SK-MEL-5 (cell line): ENCODE results near the gene TNS1. TPM values are rescaled to one million over a fixed set of nuclear protein-coding genes. Genes with fewer than 3 reads are reported as not detected.

Source experiments
- DNase-seq: peaks from one replicate; pipeline ENCODE4 v3.0.0-alpha.2; 2016; ENCODE audit warnings: low read depth, low spot score
- in situ Hi-C: cut with HindIII; loops from 2 replicates; pipeline ENCODE4 v1.10.0; 2016; ENCODE audit warnings: low sequenced_read_pairs, high pct_unique_total_duplicates, low pct_unique_long_range_greater_than_20kb
- total RNA-seq: library from RNA; depleted of rRNA; stranded (reverse); fragments of >200 nt; shearing (Covaris generic); gene quantifications from 2 replicates; pipeline ENCODE4 v1.2.3, GENCODE V29; 2014

TNS1 gene
- total RNA-seq, 1 experiment from 2014 or later: 2.2 TPM

DNA sequence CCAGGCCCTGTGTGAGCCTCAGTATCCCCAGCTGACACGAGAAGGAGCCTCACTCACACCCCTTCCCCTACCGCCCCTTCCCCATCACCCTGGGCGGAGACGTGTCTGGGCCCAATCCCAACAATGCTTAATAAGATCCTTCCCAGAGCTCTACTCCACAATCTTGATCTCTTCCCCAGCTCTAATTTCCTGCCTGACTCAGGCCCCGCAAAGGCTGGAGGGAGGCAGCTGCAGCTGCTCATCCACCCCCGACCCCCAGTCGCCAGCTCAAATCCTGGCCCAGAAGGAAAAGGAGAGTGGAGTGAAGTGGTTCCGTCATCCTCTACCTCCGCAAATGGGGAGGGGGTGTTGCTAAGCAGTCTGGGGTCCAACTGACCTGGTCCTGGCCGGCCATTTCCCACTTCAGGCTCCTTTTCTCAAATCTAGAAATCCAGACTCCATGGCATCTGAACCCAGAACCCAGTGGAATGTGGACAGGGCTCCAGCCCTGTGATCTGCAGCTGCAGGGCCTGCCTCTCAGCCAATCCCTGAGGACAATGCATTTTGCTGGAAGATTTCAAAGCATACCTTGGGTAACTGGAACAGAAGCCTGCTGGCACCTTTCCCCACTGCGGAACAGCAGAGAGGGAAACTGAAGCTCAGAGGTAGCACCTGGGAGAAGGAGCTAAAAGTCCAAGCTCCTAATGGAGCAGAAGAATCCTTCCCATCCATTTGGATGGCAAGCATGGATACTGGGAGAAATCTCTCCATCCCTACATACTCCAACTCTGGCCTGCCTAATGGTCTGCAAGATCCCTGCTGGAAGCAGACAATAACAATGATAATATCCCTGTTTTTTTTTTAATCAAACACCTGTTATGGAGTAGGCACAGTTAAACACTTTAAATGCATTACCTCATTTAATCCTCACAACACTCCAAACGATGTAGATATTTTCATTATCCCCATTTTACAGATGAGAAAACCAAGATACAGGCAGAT lies 5.6 kb upstream of the TNS1 start:
- in situ Hi-C loops: no loop called here
- DNase-seq: no peak

DNA sequence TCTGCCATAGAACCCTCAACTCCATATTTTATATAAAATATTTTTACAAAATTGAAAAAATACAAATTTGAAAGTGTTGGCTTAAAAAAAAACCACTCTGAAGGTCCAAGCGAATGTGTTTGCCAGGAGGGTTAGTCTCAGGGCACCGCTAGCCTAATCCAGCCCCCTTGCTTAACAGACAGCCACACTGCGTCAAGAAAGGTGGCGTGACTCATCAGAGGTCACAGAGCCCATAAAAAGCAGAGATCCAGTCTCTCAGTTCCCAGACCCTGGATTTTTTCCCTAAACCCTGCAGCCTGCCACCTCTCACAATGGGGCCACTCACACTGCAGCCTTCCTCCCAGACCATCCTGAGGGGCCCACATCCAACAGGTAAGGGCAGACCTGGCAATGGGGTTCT lies 3.9 kb upstream of the TNS1 start:
- in situ Hi-C loops: no loop called here
- no peak for DNase-seq

DNA sequence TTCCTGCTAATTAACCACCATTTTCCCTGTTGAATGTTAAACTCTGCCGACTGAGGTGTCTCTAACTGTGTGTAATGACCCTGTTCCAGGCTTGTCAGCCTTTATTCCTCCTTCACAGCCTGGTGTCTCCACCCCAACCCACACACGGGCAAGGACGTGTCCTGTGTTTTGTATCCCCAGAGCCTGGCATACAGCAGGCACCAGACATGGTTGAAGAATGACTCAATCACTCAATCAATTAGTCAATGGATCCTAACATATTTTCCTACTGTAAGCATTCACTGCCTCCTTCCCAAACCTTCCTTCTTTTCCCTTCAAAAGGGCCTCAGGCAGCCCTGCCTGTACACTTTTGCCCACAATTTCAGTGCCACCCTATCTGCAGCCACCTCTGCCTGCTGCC lies 2.7 kb upstream of the TNS1 start:
- in situ Hi-C loops: no loop called here
- DNase-seq: no peak

DNA sequence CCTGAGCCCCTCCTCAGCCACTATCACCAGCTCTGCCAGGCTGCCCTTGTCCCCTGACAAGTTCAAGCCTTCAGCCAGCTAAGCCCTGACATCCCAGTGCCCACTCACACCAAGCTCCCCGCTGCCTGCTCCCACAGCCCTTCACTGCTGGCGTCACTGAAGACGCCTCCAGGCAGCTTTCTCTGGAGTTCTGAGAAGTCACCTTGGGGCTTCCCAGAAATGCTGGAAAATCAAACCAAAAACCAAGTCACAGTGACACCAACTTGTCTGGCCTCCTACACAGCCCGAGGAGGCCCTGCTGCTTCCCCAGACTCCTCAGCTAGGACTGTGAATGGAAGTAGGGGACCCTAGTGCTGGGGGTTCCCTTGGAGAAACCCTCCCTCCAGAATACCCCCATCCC lies 2.2 kb upstream of the TNS1 start:
- DNase-seq: no peak
- in situ Hi-C loops: no loop called here

DNA sequence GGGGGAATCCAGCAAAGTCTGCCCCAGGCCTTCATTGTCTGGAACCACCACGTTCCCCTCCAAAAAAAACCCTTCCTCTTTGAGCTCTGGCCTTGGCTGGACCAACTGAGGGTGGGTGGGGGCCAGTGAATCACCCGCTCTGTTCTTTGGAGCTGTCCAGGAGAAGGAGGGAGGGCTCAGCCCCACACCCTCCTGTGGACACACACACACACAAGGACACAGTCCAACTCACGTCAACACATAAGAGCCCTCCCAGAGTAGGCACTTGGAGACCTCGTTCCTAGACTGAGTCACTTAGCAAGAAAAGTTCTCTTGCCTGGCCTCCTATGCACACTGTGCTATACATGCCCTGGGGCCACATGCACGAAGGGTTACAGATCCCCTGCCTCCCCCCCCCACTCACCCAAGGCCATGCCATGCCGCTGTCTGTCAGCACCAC lies 1.2 kb upstream of the TNS1 start:
- DNase-seq: no peak
- in situ Hi-C loops: no loop called here

DNA sequence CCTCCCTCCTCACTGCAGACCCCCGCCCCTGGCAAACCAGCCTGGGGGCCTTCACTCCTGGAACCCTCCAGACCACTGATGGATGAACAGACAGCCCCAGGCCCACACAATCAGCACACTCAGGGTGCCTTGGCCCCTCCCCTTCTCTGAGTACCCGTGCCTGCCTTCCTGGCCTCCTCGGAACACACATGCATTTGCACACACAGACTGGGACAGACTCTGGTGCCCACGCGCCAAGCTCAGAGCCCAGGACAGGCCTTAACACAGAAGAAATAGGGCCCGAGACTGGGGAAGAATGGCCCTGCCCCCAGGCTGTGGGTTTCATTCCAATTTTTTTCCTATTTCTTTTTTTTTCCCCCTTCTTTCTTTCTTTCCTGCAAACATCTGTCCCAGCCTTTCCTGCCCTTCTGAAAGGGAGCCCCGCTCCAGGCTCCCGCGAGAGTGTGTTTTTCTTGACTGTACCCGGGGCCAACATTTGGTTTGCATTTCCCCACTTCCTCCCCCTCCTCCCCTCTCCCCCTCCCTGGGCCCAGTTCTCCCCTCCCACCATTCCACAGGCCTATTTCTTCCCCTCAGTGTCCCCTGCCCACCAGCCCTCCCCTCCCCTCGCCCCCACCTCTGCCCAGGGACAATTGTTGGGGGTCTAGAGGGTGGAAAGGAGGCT lies 618 bp upstream of the TNS1 start:
- DNase-seq: no peak
- in situ Hi-C loops: no loop called here

DNA sequence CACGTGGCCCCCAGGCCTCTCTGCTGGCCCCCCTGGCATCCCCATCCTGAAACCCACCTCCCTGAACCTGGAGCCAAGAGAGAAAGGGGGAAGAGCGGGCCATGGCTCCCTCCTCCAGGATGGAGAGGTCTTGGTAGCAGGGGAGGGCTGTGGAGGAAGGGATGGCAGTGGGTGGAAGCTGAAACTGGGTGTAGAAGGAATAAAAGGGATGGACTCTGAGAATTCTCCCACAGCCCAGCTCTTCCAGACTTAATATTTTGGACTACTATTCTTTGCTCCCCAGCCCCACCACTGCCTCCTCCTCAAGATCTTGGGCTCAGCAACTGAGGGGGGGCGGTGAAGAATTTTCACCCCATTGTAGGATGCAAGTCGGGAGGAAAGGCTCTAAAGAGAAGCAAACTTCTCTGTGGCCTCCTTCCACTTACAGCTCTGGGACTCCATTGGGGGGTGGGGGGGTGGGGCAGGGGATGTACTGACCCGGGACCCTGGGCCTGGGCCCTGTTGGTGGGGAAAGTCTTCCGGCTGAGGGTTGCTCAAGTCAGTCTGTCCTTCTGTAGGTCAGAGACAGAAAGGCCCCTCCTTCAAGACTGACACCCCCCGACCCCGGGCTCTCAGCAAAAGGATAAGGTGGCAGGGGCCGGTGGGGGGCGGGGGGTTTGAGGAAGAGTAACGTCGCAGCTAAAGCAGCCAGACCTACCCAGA lies 501 bp downstream of the TNS1 start:
- in situ Hi-C loops: no loop called here
- no peak for DNase-seq

DNA sequence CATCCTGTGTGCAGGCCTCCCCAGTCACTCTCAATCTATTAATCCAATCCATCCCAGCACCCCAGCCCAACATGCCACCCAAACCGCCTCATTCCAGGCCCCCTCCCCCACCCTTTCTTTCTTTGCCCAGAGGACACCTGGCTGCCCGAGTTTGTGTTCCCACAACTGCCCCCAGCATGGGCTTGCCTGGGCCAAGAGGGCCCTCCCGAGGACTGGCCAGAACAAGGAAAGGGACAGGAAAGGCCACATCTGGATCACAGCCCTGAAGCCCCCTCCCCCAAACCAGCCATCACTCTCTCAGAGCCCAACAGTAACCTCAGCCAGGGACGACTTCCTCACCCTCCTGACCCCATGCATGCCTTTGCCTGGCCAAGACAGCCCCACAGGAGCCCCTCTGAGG lies 1.2 kb downstream of the TNS1 start:
- no peak for DNase-seq
- in situ Hi-C loops: no loop called here

DNA sequence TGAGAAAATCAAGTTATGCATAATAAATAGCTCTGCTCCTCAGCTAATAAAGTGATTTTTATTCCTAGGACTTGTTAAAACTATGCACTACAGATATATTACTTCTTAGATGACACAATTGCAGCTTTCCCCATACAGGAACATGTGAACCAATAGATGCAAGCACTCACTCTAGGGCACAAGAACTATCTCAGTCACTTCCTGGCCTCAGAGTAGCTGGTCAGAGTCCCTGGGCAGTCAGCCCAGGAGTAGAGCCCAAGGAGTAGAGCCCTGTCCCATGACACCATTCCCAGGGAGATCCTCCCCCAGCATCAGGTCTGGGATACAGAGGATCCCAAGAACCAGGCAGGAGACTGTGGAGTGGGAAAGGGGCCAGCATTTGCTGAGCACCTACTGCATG lies 2.7 kb downstream of the TNS1 start:
- no peak for DNase-seq
- in situ Hi-C loops: no loop called here

DNA sequence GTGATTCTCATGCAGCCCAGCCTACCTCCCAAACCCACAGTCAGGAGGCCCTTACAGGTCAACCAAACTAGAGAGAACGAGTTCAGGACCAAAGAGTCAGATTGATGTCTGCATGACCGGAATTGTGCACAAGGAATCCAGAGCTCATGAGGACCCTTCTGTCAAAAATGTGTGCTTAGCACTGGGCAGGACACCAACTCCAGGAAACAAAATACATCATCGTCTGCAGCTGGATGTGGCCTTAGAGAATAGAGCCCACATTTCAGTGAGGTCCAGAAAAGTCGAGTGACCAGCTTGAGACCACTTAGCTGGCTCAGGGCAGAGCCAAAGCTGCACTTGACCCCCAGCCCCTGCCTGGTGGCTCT lies 3.2 kb downstream of the TNS1 start:
- DNase-seq: no peak
- in situ Hi-C loops: no loop called here

DNA sequence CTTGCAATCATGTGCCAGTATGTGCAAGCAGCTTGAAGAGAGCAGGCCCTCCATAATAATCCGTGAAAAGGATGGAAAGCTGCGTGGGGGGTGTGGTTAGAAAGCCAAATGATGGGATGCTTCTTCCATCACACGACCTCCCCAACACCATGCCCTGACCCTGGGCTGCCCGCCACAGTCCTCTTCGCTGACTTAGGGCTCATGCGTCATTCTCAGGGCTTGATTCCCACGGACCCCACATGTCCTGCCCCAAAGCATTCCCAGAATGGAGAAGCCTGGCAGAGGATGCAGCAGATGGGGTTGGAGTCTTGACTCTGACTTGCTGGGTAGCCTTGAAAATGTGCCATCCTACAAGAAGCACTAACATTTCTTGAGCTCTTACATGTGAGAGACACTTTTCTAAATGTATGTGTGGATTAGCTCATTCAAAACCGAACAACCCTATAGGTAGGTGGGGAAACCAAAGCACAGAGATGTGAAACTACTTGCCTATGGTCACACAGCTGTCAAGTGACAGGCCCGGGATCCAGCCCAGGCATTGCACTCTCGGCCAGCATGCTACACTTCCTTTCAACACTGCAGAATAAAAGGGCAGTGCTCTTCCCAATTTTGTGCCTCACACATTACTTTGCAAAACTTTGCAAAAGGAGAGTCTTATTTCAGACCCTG lies 3.7 kb downstream of the TNS1 start:
- in situ Hi-C loops: no loop called here
- no peak for DNase-seq

DNA sequence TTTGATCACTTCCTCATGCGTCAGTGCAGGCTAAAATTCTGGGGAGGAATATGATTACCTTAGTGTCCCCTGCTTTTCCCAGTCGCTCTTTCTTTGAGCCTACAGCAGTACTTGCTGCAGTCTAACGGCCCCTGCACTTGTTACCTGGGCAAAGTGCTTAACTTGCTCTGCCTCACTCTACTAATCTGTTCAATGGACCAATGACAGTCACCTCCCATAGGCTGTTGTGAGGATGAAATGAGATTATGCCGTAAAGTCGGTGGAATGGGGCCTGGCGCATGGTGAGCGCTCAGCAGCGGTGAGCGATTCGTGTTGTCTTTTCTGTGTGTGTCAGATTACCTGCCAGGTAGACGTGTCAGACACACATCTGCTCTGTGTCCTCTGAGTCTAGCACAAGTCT lies 5.3 kb downstream of the TNS1 start:
- in situ Hi-C loops: no loop called here
- DNase-seq: no peak

DNA sequence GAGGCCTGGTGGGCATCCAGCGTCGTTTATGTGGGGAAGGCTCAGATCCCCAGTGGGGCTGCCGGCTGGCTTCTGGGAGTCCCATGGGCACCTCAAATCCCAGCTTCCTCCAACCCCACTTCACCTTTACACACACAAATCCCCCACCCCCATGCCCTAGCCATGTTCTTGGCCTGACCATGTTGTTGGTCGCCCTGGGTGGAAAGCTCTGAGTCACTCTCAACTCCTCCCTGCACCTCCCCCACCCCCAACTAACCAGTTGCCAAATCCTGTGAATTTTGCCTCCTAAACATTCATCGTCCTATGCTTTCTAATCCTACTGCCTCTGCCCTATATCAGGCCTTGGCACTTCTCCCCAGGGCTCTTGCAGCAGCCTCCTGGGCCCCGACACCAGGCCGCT lies 6.4 kb downstream of the TNS1 start:
- no peak for DNase-seq
- in situ Hi-C loops: no loop called here

DNA sequence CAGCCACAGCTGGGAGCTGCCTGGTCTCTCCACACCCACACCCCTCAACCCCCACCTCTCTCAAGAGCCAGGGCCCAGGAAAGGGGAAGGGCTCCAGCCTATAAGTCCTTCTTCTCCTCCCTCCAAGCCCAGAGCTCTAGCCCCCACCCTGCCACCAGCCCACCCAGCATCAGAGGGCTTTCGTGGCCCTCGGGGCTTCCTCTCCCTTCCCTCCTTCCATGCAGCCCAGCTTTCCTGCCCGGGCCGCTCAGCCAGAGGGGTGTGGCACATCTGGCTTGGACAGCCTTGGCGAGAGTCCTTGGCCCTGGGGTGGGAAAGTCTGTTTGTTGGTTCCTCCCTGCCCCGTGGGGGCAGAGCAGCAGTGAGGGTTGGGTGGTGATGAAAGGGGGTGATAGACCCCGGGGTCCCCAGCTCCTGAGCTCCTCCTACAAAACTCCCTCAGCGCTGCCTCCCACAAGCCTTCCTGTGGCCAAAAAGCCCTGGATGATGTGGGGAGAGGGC lies 7.0 kb downstream of the TNS1 start:
- no peak for DNase-seq
- in situ Hi-C loops: no loop called here

DNA sequence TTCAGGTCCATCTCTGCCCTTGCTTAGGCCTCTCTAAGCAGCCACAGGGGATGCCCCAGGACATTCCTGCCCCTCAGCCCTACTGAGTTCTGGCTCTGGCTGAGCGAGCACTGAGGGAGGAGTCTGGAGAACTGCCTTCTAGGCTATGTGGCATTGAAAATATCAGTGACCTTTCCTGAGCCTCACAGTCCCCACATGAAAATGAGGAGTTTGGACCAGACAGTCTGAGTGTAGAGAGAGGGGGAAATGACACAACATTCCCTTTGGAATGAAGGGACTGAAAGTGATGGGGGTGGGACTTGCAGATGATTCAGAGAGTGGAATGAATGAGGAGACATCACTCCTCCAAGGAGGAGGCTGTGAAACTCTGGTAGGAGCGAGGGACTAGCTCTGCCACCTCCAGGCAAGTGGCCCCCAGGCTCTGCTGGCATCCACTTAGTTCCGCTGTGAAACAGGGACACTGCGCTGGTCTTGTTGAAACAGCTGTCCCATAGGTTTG lies 8.0 kb downstream of the TNS1 start:
- DNase-seq: no peak
- in situ Hi-C loops: no loop called here

DNA sequence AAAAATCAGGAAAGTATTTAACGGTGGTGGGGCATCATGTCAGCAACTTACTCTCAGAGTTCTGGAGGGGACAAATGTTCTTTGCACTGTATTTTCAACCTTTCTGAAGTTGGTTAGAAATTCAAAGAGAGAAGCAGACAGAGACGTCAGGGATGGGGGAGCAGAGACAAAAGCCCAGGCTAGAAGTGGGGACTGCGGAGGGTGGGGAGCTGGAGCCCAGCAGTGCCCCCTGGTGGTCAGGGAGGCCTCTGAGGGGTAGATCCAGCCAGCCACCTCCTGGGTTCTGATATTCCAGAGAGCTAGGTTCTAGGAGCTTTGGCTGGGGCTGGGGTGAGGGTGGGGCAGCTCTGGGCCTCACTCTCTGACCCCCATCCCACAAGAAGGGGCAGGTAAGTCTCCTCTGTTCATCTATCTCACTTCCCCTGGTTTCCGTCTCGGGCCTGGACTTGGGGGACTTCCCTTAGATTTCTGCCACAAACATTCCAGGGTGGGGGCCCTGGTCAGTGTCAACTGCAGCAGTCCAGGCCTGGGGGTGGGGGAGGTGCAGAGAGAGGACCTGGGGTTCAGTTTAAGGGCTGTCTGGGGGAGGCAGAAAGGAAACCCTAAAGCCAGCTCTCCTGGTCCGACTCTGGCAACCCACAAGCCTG lies 8.9 kb downstream of the TNS1 start:
- in situ Hi-C loops: no loop called here
- DNase-seq: peak; percentile 47

DNA sequence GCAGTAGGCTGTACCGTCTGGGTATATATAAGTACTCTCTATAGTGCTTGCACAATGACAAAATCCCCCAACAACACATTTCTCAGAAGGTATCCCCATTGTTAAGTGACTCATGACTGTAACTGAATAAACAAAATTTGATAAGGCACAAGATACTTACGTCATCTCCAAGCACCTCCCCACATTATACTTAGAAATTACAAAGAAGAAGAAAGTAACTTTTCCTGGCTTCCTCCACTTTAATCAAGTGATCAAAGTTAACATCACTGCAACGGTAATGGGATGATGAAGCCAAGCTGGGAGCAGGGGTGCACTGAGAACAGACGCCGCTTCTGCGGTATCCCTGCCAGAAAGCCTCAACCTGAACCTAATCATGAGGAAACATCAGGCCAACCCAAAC lies 9.7 kb downstream of the TNS1 start:
- DNase-seq: no peak
- in situ Hi-C loops: no loop called here
